GM23338 (cell line): Measurements from ENCODE around the gene TRIM31. TPM values are rescaled to one million over a fixed set of nuclear protein-coding genes. Genes with fewer than 3 reads are reported as not detected.

Experiments used
- ATAC-seq: fragments of 200-7000 bp; cut with Tn5 transposase; 3 replicates; pipeline ENCODE4 v1.9.1; 2020
- DNase-seq: peaks from one replicate; pipeline ENCODE4 v3.0.0-alpha.2; 2015; ENCODE audit warnings: low spot score
- H2AFZ ChIP-seq: fragments of 200-600 bp; sonication (generic); 2 replicates; pipeline ENCODE4 v1.8.0; 2016; ENCODE audit warnings: antibody characterized with exemption, mild to moderate bottlenecking, moderate library complexity
- H3F3A ChIP-seq: fragments of 200-600 bp; sonication (generic); replicated peaks from 2 replicates; pipeline ENCODE4 v1.8.0; 2017; ENCODE audit warnings: antibody characterized with exemption, mixed run types, low read depth
- H3K27ac ChIP-seq: fragments of 200-600 bp; sonication (generic); 2 replicates; pipeline ENCODE4 v1.6.1; 2016; ENCODE audit warnings: low read depth
- H3K27me3 ChIP-seq: fragments of 200-600 bp; sonication (generic); 2 replicates; pipeline ENCODE4 v1.8.0; 2016; ENCODE audit warnings: mild to moderate bottlenecking, mixed run types, moderate library complexity; ENCODE audit not compliant: insufficient read depth
- H3K36me3 ChIP-seq: fragments of 200-600 bp; sonication (generic); 2 replicates; pipeline ENCODE4 v1.8.0; 2016; ENCODE audit warnings: mild to moderate bottlenecking; ENCODE audit not compliant: insufficient read depth
- H3K4me1 ChIP-seq: fragments of 200-600 bp; sonication (generic); 2 replicates; pipeline ENCODE4 v1.8.0; 2016; ENCODE audit warnings: mild to moderate bottlenecking, moderate library complexity; ENCODE audit not compliant: insufficient read depth
- H3K4me2 ChIP-seq: fragments of 200-600 bp; sonication (generic); 2 replicates; pipeline ENCODE4 v1.7.1; 2017; ENCODE audit warnings: mixed run types
- H3K4me3 ChIP-seq: fragments of 200-600 bp; sonication (generic); 2 replicates; pipeline ENCODE4 v1.6.1; 2016; ENCODE audit warnings: mixed run types
- H3K79me2 ChIP-seq: fragments of 200-600 bp; sonication (generic); replicated peaks from 2 replicates; pipeline ENCODE4 v1.8.0; 2017; ENCODE audit warnings: mild to moderate bottlenecking; ENCODE audit not compliant: insufficient read depth
- H3K9me2 ChIP-seq: fragments of 200-600 bp; sonication (generic); 2 replicates; pipeline ENCODE4 v1.8.0; 2017; ENCODE audit not compliant: insufficient read depth
- H4K20me1 ChIP-seq: fragments of 200-600 bp; sonication (generic); replicated peaks from 2 replicates; pipeline ENCODE4 v1.8.0; 2017; ENCODE audit warnings: mild to moderate bottlenecking; ENCODE audit not compliant: insufficient read depth
- H3K27ac Mint-ChIP-seq: 2 replicates; pipeline ENCODE4 v1.8.0; 2020; ENCODE audit warnings: inconsistent platforms, mild to moderate bottlenecking, moderate library complexity, mixed read lengths
- H3K27me3 Mint-ChIP-seq: 3 replicates; pipeline ENCODE4 v1.8.0; 2022; ENCODE audit warnings: low read depth, mild to moderate bottlenecking, moderate library complexity, mixed read lengths, inconsistent platforms; ENCODE audit not compliant: insufficient read depth, poor library complexity
- H3K36me3 Mint-ChIP-seq: 3 replicates; pipeline ENCODE4 v1.8.0; 2021; ENCODE audit warnings: low read depth, mild to moderate bottlenecking, inconsistent platforms, moderate library complexity, mixed read lengths
- H3K4me1 Mint-ChIP-seq: 3 replicates; pipeline ENCODE4 v1.8.0; 2020; ENCODE audit warnings: mild to moderate bottlenecking, inconsistent platforms, mixed read lengths
- H3K4me3 Mint-ChIP-seq: 3 replicates; pipeline ENCODE4 v1.8.0; 2021; ENCODE audit warnings: moderate library complexity, mild to moderate bottlenecking, inconsistent platforms, mixed read lengths
- H3K9me3 Mint-ChIP-seq: 3 replicates; pipeline ENCODE4 v1.8.0; 2020; ENCODE audit warnings: moderate library complexity, mild to moderate bottlenecking, inconsistent platforms, mixed read lengths
- CREB1 ChIP-seq: fragments of 250-450 bp; sonication (Bioruptor Pico); IDR thresholded peaks from 2 replicates; pipeline ENCODE4 v1.5.0; 2020; ENCODE audit warnings: low read depth, mild to moderate bottlenecking, moderate library complexity
- CTCF ChIP-seq, 2 experiments: fragments of 200-600 bp in 1 of 2; sonication (generic) in 1 of 2; conservative IDR thresholded peaks; 2 replicates each; pipeline versions ENCODE4 v1.5.1 to v1.6.1; 2016 to 2017; ENCODE audit warnings: antibody characterized with exemption in 2 of 2, low read depth in 2 of 2, mild to moderate bottlenecking in 2 of 2, moderate library complexity in 1 of 2
- ETS1 ChIP-seq: IDR thresholded peaks from 2 replicates; pipeline ENCODE4 v1.6.1; 2016; ENCODE audit warnings: antibody characterized with exemption
- EZH2 ChIP-seq: fragments of 200-600 bp; sonication (generic); IDR thresholded peaks from one replicate; pipeline ENCODE4 v1.8.0; 2017; ENCODE audit warnings: antibody characterized with exemption, mild to moderate bottlenecking, low read depth; ENCODE audit not compliant: unreplicated experiment
- EZH2phosphoT487 ChIP-seq: fragments of 200-600 bp; sonication (generic); IDR thresholded peaks from one replicate; pipeline ENCODE4 v1.8.1; 2018; ENCODE audit warnings: antibody characterized with exemption; ENCODE audit not compliant: unreplicated experiment
- JUNB ChIP-seq: IDR thresholded peaks from one replicate; pipeline ENCODE4 v1.6.1; 2016; ENCODE audit warnings: antibody characterized with exemption; ENCODE audit not compliant: unreplicated experiment
- NANOG ChIP-seq: IDR thresholded peaks from 2 replicates; pipeline ENCODE4 v1.6.1; 2016; ENCODE audit warnings: antibody characterized with exemption, borderline replicate concordance
- POLR2AphosphoS5 ChIP-seq: IDR thresholded peaks from 2 replicates; pipeline ENCODE4 v1.6.1; 2016; ENCODE audit warnings: antibody characterized with exemption, low read depth
- REST ChIP-seq: IDR thresholded peaks from one replicate; pipeline ENCODE4 v1.6.1; 2018; ENCODE audit warnings: antibody characterized with exemption; ENCODE audit not compliant: unreplicated experiment
- STAT1 ChIP-seq: IDR thresholded peaks from one replicate; pipeline ENCODE4 v1.6.1; 2016; ENCODE audit warnings: antibody characterized with exemption; ENCODE audit not compliant: unreplicated experiment
- ZNF114 ChIP-seq: fragments of 250-450 bp; sonication (Bioruptor Pico); IDR thresholded peaks from 2 replicates; pipeline ENCODE4 v1.5.0; 2020; ENCODE audit warnings: mild to moderate bottlenecking, moderate library complexity
- ZNF331 ChIP-seq: fragments of 250-450 bp; sonication (Bioruptor Pico); IDR thresholded peaks from 2 replicates; pipeline ENCODE4 v1.5.0; 2020; ENCODE audit warnings: low read depth, mild to moderate bottlenecking, moderate library complexity
- ZNF462 ChIP-seq: fragments of 250-450 bp; sonication (Bioruptor Pico); IDR thresholded peaks from 2 replicates; pipeline ENCODE4 v1.5.0; 2020; ENCODE audit warnings: mild to moderate bottlenecking, moderate library complexity
- polyA plus RNA-seq: library from polyadenylated mRNA; unstranded; fragments of >200 nt; fragmentation: Nextera tagmentation; extraction: Ambion mirVana; gene quantifications from 2 replicates; pipeline ENCODE4 v1.2.1, GENCODE V29; 2016
- total RNA-seq: library from RNA; depleted of rRNA; stranded (reverse); fragments of >200 nt; shearing (Covaris generic); gene quantifications from 2 replicates; pipeline ENCODE4 v1.2.3, GENCODE V29; 2014

Gene TRIM31
- total and polyA plus RNA-seq, 2 experiments from 2014 or later: 0.26 TPM; not detected in 1

- Histone ChIP-seq H3K4me3 (peak overlapping the region; percentile 83), H3K79me2 (peaks cover 10% of the 10 kb centered on the region; the same call in 1 of the 2 replicates), H2AFZ (peak overlapping the region; percentile 98), H3K36me3 (no peaks in the 10 kb centered on the region), H3K27ac (no peak overlapping the region), H4K20me1 (no peaks in the 10 kb centered on the region), H3K4me1 (peaks cover 15% of the 10 kb centered on the region), H3K9me2 (no peaks in the 10 kb centered on the region), H3F3A (peaks cover 11% of the 10 kb centered on the region; the same call in 1 of the 2 replicates), H3K4me2 (peak overlapping the region; percentile 96), H3K27me3 (no peaks in the 10 kb centered on the region)
- Mint-ChIP-seq H3K27ac (peak overlapping the region; percentile 81), H3K27me3 (peaks cover 4% of the 10 kb centered on the region), H3K9me3 (no peaks in the 10 kb centered on the region), H3K4me1 (peaks cover 9% of the 10 kb centered on the region; the same call in 2 of the 3 replicates), H3K36me3 (no peaks in the 10 kb centered on the region; the same call in 2 of the 3 replicates), H3K4me3 (peak overlapping the region; percentile 97)
- TF ChIP-seq ZNF331 (CRISPR knock-in tag) (no peak), EZH2phosphoT487 (no peak), REST (no peak), EZH2 (no peak), CTCF (conservative IDR thresholded peaks at IDR 0.05; ENCODE audit: low read depth in 2 of 2) (no peak), CREB1 (CRISPR knock-in tag) (no peak), STAT1 (no peak), ZNF114 (CRISPR knock-in tag) (no peak), NANOG (no peak), POLR2AphosphoS5 (no peak), JUNB (no peak), ETS1 (no peak), ZNF462 (CRISPR knock-in tag) (no peak)
- peak; percentile 8; the same call in 2 of the 3 replicates for ATAC-seq
- peak; percentile 23 for DNase-seq
Measured at GRCh38 chr6:30061858-30062458, 50.9 kb downstream of the TRIM31 start.
